Effector memory CD4-positive, alpha-beta T cell (primary cell): ENCODE measurements around the gene TIFAB.
A peak's percentile ranks its signal among the peaks of the same experiment; 100 is the strongest.

Experiments used
- DNase-seq, 3 donors: peaks; one replicate each; pipeline ENCODE4 v3.0.0-alpha.2; 2020
- H3K27ac ChIP-seq: 2 replicates; pipeline ENCODE4 v1.7.0; 2013; ENCODE audit warnings: mild to moderate bottlenecking, low read length, moderate library complexity; ENCODE audit not compliant: insufficient read depth, poor library complexity, severe bottlenecking
- H3K27me3 ChIP-seq: replicated peaks from 2 replicates; pipeline ENCODE4 v1.7.0; 2013; ENCODE audit warnings: mild to moderate bottlenecking, low read length; ENCODE audit not compliant: insufficient read depth, control insufficient read depth, poor library complexity, severe bottlenecking
- H3K36me3 ChIP-seq: 2 replicates; pipeline ENCODE4 v1.7.0; 2013; ENCODE audit warnings: mild to moderate bottlenecking, low read length, moderate library complexity; ENCODE audit not compliant: control insufficient read depth, insufficient read depth
- H3K4me1 ChIP-seq: 2 replicates; pipeline ENCODE4 v1.7.0; 2013; ENCODE audit warnings: low read length, mild to moderate bottlenecking; ENCODE audit not compliant: control insufficient read depth, insufficient read depth, poor library complexity, severe bottlenecking
- H3K4me3 ChIP-seq: 2 replicates; pipeline ENCODE4 v1.7.0; 2013; ENCODE audit warnings: low read length, low read depth, mild to moderate bottlenecking; ENCODE audit not compliant: insufficient read depth, poor library complexity, severe bottlenecking
- H3K9me3 ChIP-seq: 2 replicates; pipeline ENCODE4 v1.7.0; 2013; ENCODE audit warnings: mild to moderate bottlenecking, low read length, moderate library complexity; ENCODE audit not compliant: control insufficient read depth

TIFAB gene

DNA sequence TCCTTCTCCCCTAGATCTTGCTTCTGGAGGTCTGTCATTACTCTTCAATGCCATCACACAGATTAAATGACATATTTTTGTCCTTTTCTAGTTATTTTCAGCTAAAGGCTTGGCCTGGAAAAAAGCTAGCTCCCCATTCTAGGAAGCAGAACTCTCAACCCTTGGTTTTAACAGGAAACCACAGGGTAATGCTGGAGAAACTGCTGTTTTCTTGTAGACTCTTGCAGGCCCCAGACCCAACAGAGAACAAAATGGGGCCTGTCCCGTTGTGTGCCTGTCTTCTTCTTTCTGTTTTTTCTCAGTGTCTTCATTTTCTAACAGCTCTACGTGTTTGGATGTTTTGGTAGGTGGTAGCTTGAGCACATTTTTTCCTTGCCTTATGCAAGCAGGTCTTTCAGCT, 26.5 kb downstream of the TIFAB start:
- no peak overlapping the region for H3K27ac ChIP-seq

DNA sequence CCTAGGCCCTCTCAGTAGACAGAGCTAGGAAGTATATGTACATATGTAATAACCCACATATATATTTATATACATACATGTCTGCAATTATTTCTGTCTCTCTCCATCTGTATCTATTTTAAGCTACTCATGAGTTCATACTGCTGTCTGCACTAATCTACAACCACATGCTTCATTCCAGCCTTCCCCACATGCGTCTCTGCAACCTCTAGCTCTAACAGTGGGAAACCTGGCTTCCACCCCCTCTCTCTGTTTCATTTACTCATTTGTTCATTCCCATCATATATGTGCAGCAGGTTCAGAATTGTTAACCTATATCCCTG, 28.3 kb downstream of the TIFAB start:
- Histone ChIP-seq H3K27ac (no peak overlapping the region), H3K27me3 (no peaks in the 10 kb centered on the region), H3K4me3 (no peak overlapping the region), H3K4me1 (no peaks in the 10 kb centered on the region), H3K36me3 (no peaks in the 10 kb centered on the region), H3K9me3 (no peaks in the 10 kb centered on the region)
- DNase-seq: no peak

More for the DNA sequence above, 26.5 kb downstream of the TIFAB start:
- H3K9me3 ChIP-seq: no peaks in the 10 kb centered on the region
- no peak for DNase-seq
- H3K4me1 ChIP-seq: no peaks in the 10 kb centered on the region
- H3K4me3 ChIP-seq: no peak overlapping the region
- H3K36me3 ChIP-seq: no peaks in the 10 kb centered on the region
- H3K27me3 ChIP-seq: no peaks in the 10 kb centered on the region

DNA sequence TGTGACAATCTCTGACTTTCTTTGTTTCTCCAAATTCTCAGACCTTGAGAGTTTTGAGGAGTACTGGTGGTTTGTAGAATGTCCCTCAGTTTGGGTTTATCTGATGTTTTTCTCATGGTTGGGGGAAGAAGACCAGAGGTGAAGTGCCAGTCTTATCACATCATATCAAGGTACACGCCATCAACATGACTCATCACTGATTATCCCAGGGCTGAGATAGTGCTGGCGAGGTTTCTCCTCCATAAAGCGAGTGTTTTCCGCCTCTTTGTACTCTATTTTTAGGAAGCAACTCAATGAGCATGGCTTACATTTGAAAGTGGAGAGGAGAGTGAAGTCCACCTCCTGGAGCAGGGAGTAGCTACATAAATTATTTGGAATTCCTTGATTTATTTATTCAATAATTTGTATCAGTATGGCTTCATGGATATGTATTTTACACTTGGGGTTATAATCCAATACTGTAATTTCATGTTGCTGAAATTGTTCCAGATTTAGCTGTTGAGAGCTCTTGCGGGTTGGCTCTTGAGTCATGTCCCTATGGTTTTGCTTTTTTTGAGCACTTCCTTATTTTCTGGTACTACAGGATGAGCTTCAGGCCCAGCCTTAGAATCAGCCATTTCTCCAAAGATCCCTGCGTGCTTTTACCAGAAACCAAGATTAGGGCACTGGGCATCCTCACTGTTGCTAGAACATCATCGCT, 28.9 kb downstream of the TIFAB start:
- Histone ChIP-seq H3K27ac (no peak overlapping the region), H3K27me3 (no peaks in the 10 kb centered on the region), H3K4me3 (no peak overlapping the region), H3K9me3 (no peaks in the 10 kb centered on the region), H3K4me1 (no peaks in the 10 kb centered on the region), H3K36me3 (no peaks in the 10 kb centered on the region)
- DNase-seq: no peak

DNA sequence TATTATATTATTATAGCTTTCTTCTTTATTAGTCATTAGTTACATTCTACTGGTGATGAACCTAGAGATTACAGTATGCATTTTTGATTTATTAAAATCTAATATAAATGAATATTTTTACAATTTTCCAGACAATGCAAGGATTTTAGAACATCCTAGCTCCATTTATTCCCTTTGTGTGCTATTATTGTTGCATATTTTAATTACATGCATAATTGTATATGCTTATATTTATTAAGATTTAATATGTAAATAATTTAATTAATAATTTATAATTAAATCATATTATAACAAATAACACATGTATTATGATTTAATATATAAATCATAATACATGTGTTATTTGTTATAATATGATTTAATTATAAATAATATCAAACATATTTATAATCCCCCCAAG, 29.7 kb downstream of the TIFAB start:
- no peaks in the 10 kb centered on the region for H3K9me3 ChIP-seq
- H3K27me3 ChIP-seq: no peaks in the 10 kb centered on the region
- no peaks in the 10 kb centered on the region for H3K36me3 ChIP-seq
- no peaks in the 10 kb centered on the region for H3K4me1 ChIP-seq
- DNase-seq: no peak
- no peak overlapping the region for H3K4me3 ChIP-seq
- no peak overlapping the region for H3K27ac ChIP-seq

DNA sequence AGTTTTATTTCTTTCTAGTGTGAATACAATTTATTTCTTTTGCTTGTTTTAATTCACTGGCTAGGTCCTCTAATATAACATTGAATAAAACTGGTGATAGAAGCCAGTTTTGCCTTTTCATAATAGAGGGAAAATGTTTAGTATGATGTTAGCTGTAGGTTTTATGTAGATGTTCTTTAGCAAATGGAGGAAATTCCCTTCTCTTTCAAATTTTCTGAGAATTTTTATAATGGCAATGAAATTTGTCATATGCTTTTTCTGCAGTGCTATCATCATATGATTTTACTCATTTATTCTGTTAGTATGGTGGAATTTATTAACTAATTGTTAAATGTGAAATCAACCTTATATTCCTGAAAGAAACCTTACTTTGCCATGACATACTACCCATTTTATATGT, 35.1 kb downstream of the TIFAB start:
- Histone ChIP-seq H3K27me3 (no peaks in the 10 kb centered on the region), H3K4me1 (no peaks in the 10 kb centered on the region), H3K36me3 (no peaks in the 10 kb centered on the region), H3K27ac (no peak overlapping the region), H3K4me3 (no peak overlapping the region), H3K9me3 (no peaks in the 10 kb centered on the region)
- DNase-seq: no peak

DNA sequence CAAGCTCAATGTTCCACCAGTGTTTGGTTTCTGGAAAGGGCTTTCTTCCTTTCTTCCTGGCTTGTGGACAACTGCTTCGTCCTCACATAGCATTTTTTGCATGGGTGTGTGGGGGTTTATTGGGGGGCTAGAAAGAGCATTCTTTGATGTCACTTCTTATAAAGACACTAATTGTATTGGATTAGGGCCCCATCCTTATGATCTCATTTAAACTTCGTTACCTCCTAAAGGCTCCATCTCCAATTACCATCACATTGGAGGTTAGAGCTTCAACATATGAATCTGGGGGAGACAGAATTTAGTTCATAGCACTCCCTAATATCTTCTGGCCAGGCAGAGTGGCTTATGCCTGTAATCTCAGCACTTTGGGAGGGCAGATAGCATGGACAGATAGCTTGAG, 47.1 kb downstream of the TIFAB start:
- no peaks in the 10 kb centered on the region for H3K4me1 ChIP-seq
- no peak overlapping the region for H3K27ac ChIP-seq
- H3K4me3 ChIP-seq: no peak overlapping the region
- no peak for DNase-seq
- H3K36me3 ChIP-seq: no peaks in the 10 kb centered on the region
- H3K27me3 ChIP-seq: no peaks in the 10 kb centered on the region
- no peaks in the 10 kb centered on the region for H3K9me3 ChIP-seq

DNA sequence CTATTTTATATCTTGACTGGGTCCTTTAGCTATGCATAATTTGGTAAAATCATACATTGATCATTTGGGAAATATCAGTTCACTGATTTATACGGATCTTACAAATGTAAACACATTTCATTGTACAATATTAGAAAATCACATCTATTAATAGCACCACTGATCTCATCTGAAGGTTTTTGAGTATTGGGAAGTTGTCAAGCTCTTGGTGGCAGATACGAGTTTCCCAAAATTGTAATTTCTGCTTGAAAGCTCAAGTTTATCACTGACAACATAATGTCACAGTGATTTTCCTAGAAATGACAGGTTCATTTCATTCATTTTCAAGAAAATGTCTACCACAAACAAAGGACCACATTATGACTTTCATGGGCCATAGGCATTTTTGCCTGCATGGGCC, 50.1 kb downstream of the TIFAB start:
- no peak overlapping the region for H3K27ac ChIP-seq
- H3K4me1 ChIP-seq: peaks cover 8% of the 10 kb centered on the region
- no peaks in the 10 kb centered on the region for H3K27me3 ChIP-seq
- H3K9me3 ChIP-seq: no peaks in the 10 kb centered on the region
- H3K36me3 ChIP-seq: no peaks in the 10 kb centered on the region
- no peak overlapping the region for H3K4me3 ChIP-seq
- DNase-seq: no peak

DNA sequence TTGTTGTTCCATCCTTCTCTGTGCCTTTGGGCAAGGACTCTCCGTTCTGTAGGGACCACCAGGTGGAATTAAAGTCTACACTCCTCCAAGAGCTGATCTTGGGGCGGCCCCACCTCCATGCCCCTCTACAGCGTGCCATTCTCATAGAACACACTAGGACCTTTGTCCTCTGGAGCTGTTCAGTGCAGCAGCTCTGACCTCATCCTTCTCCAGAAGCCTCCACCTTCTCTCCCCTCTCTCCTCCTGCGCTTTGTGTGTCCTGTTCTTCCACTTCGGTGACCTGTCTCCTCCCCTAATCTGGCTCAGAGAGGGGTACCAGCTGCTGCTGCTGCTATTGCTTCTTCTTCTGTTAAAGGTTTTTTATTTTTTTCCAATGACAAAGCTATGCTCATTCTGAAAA, 51.3 kb downstream of the TIFAB start:
- no peak for DNase-seq
- Histone ChIP-seq H3K36me3 (no peaks in the 10 kb centered on the region), H3K4me3 (no peak overlapping the region), H3K4me1 (peaks cover 8% of the 10 kb centered on the region), H3K27ac (no peak overlapping the region), H3K27me3 (no peaks in the 10 kb centered on the region), H3K9me3 (no peaks in the 10 kb centered on the region)

DNA sequence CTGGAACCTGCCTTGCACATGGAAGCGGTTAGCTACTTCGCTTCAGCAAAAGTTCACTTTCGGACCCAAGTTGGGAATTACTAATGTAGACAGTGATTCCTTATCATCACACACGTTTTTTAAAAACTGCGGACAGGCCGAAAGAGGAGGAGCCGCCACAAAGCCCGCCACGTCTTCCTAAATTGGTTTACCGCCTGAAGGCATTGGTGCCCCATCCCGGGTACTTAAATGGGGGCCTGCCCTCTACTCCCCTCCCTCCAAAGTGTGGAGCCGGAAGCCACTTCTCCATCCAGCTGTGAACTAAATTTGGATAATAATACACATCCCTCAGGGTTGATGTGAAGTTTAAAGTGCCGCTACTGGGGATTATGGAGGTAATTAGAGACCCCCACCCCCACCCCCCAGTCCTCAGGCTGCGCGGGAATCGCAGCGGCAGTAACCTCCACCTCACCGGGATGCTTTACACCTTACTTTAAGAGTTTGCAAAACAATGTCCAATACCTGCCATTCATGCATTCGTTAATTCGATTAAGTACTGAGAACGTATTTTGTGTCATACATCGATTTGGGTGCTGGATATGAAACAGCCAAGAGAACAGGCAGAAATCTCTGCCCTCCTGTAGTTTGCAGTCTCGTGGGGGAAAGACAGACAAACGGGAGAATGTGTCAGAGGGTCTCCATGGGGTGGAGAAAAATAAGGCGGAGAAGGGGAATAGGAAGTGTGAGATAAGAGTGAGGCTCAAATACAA, 52.2 kb downstream of the TIFAB start:
- Histone ChIP-seq H3K27ac (no peak overlapping the region), H3K36me3 (no peaks in the 10 kb centered on the region), H3K9me3 (no peaks in the 10 kb centered on the region), H3K4me1 (peaks cover 9% of the 10 kb centered on the region), H3K27me3 (no peaks in the 10 kb centered on the region), H3K4me3 (peak overlapping the region; percentile 79)
- no peak for DNase-seq

DNA sequence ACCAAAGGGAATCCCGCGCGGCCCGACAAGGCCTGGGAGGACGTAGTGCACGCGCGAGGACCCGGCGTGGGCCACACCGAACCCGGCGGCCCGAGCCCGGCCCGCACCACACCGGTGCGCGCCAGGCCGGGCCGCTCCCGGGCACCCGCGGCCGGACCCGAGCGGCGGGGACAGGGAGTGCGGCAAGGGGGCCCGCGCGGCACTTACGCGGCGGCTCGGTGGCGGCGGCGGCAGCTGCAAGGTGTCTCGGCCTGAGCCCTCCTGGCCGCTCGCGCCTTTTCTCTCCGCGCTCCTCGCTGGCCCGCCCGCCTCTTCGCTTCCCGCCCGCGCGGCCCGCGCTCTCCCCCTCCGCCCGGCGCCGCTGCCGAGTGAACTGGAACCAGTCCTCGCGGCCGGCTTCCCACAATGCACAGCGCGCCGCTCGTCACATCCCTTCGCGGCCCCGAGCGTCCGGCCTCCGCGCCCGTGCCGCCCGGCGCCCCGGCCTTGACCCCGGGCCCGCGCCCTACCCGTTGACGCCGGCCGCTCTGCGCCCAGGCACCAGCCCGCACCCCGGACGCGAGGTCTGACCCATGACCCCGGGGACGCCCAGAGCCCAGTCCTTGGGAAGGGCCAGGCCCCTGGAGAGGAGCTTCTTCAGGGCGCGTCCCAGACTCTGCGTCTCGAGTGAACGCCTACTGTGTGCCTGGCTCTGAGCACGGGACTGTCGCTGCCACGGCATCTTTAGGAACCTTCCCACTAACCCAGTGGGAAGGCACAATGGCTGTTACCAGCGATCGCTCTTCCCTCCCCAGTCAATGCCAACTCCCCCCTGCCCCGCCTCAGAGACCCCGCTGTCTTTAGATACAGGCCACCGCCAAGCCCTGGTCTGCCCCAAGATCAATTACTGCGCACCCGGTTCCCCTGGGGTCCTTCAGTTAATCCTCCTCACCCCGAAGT, 53.0 kb downstream of the TIFAB start, which contains the start of gene MACROH2A1:
MACROH2A1 (minus strand) TSS at position 377 of the 939 bp plus-strand sequence. CDS start 10,138 bp downstream, outside the sequence.
- Histone ChIP-seq H3K9me3 (no peaks in the 10 kb centered on the region), H3K27ac (peak within 1 kb of the TSS; percentile 61), H3K36me3 (no peaks in the 10 kb centered on the region), H3K4me3 (peak within 1 kb of the TSS; percentile 79), H3K27me3 (no peaks in the 10 kb centered on the region), H3K4me1 (peaks cover 13% of the 10 kb centered on the region)
- DNase-seq: peak; percentile 56 to 67 (median 63)
